Measurements from ENCODE around the gene PDE6B.

- TF ChIP-seq EP300 (IDR thresholded peaks at IDR 0.05): no peak
- TF ChIP-seq, protein P1, sequence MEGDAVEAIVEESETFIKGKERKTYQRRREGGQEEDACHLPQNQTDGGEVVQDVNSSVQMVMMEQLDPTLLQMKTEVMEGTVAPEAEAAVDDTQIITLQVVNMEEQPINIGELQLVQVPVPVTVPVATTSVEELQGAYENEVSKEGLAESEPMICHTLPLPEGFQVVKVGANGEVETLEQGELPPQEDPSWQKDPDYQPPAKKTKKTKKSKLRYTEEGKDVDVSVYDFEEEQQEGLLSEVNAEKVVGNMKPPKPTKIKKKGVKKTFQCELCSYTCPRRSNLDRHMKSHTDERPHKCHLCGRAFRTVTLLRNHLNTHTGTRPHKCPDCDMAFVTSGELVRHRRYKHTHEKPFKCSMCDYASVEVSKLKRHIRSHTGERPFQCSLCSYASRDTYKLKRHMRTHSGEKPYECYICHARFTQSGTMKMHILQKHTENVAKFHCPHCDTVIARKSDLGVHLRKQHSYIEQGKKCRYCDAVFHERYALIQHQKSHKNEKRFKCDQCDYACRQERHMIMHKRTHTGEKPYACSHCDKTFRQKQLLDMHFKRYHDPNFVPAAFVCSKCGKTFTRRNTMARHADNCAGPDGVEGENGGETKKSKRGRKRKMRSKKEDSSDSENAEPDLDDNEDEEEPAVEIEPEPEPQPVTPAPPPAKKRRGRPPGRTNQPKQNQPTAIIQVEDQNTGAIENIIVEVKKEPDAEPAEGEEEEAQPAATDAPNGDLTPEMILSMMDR (IDR thresholded peaks at IDR 0.05): no peak
- TF ChIP-seq POLR2A (IDR thresholded peaks at IDR 0.05): no peak
- TF ChIP-seq POLR2AphosphoS5 (IDR thresholded peaks at IDR 0.05): no peak
Observed at GRCh38 chr4:676871-677235, 51.5 kb downstream of the PDE6B start.

All from upper lobe of left lung (tissue), 4 donors.